GM21723 (cell line): ENCODE data around the gene NUDT1.

ENCODE experiments used
- ATAC-seq: cut with Tn5 transposase; IDR thresholded peaks from one replicate; pipeline ENCODE4 v1.9.1; 2021; ENCODE audit warnings: mild to moderate bottlenecking, moderate library complexity; ENCODE audit not compliant: unreplicated experiment

NUDT1 gene

DNA sequence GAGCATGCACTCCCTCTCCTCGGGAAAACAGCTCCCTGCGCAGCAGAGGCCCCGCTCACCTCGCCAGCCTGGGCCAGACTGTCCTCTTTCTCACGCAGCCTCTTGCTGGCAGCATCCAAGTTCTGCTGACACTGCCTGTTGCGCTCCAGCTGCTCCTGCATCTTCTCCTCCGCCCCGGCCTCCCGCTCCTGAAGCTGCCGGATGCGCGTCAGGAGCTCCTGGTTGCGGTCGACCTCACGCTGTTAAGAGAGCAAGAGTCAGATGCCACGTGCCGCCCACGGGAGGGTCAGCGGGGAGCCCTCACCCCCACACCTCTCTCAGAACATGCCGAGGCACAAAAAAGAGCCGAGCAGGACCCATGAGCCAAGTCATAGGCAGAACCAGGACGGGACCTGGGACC, 19.5 kb upstream of the NUDT1 start:
- no peak for ATAC-seq

DNA sequence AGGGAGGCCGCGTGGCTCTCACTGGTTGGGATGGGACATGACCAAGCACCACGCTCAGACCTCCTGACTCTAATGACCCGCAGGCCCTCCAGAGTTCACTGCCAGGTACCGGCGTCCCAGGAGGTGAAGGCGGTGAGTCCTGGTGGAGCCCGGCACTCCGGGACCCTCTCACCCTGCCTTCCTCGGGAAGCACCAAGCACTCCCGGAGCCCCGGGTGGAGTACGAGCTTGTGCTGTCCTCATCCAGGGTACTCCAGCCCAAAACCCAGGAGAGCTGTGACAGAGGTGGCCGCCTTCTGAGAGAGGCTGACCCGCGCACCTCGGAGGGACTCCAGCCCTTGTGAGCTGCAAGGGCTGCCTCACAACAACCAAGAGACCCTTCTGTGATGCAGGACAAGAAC, 18.7 kb upstream of the NUDT1 start:
- no peak for ATAC-seq

DNA sequence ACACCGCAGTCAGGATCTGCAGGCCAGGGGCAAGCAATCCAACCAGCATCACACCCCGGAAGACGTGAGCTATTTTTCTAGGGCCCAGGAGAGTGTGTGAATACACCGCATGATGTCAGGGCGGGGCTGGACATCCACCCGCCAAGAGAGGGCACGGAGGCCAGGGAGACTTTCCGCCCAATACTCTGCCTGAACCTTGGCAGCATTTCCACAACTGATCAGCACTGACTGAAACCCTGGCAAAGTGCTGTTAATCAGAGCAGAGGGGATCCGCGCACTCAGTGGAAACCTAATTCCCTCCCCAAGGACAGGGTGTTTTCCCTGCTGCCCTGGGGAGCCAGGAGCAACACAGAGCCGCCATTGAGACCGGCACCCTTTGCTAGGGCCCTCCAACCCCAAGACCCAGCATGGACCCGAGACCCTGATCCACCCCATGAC, 17.5 kb upstream of the NUDT1 start:
- no peak for ATAC-seq

DNA sequence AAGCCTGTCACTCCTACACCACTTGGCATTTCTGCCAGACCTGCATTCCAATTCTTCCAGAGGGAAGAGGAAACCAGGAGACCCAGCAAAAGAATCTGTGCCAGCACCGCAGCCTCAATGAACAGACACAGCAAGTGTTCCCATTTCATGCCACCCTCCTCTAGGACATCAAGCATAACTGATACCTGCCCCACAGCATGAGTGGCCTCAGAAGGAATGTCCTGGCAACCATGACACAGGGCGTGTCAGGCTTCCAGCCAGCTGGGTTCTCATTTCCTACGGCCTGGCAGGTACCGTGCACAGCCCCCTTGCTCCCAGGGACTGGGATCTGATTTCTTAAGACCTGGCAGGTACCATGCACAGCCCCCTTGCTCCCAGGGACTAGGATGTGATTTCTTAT, 17.1 kb upstream of the NUDT1 start:
- no peak for ATAC-seq

DNA sequence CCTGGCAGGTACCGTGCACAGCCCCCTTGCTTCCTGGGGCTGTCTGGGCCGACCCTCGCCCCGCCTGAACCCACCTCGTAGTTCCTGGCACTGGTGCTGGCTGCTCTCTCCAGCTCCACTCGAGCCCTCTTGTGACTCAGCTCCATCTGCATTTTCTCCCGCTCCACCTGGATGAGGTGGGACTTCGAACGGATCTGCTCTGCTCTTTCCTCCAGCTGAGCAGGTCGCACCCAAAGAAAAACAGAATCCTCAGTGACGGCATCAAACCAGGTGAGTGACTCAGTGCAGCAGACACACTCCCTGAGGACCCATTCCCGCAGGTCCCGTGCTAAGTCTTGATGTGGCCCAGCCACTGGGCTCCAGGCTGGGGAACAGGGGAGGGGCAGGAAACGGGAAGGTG, 16.7 kb upstream of the NUDT1 start:
- ATAC-seq: no peak

DNA sequence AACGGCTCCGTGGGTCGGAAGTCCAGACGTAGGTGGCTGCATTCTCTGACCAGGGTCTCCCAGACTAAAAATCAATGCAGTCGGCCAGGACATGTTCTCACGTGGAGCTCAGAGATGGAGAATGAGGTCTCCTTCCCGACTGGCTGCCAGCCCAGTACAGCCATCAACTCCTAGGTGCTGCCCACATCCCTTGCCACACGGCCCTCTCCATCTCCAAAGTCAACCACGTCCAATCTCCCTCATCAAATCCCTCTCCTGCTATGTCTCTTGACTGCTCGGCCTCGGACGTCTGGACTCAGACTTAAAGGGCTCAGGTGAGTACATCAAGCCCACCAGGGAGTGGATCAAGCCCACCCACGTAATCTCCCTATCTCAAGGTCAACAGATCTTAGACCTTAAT, 16.2 kb upstream of the NUDT1 start:
- ATAC-seq: no peak

DNA sequence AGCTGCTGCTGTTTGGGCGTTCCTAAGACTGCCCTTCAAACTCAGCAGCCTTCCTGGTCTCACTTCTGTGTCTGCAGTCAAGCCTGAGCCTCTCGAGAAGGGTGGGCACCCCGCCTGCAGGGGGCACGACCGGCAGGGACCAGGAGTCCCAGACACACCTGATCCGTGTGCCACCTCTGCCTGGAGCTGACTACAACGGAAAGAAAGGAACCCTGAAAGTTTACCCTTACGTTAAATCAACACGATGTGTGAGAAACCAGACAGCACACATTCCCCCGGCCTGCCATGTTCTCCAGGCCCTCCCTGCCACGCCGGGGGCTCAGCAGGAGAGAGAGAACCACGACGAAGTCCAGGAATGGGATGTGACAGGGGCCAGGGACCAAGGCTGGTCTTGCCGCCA, 14.3 kb upstream of the NUDT1 start:
- no peak for ATAC-seq

DNA sequence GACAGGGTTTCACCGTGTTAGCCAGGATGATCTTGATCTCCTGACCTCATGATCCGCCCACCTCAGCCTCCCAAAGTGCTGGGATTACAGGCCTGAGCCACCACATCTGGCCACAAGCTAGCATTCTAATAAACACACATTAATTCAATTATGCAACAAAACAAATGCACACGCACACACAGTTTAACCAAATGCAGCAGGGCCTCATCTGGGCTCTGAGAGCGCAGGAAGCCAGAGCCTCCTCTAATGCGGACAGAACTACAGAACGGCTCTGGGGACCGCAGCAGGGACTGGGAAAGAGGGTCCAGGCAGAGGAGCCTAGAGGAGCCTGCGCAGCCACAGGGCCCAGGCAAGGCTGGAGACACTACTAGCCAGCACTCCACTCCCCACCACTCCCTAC, 13.1 kb upstream of the NUDT1 start:
- ATAC-seq: no peak

DNA sequence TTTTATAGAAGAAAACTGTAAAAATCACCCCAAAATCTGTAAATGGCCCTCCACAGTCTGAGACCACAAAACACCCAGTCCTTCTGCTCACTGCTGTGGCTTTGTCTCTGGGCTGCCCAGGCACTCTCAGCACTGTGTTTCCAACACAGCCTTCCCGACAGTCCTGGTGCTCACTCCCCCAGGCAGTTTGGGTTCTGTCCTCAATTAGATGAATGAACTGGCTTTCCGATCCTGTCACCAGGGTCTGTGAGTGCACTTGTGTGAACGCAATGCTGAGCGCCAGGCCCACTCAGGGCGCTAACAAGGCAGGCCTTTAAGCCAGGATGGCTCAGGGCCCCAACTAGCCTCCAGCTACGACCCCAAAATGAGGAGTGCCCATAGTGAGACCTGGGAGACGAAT, 12.6 kb upstream of the NUDT1 start:
- no peak for ATAC-seq

DNA sequence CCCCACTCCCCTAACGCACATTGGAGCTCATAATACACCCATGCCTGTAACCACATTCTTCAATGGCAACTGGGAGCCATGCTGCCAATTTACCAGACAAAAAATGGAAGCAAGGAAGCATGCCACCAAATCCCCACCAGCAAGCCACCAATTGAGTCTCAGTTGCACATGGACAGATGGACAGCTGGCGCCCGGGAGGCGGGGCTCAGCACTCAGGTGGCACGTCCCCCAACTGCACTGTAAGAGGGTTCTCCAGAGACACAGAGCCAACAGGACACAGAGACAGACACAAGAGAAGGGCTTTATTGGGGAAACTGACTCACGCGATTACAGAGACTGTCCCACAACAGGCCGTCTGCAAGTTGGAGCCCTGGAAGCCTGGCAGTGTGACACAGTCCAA, 11.8 kb upstream of the NUDT1 start:
- ATAC-seq: no peak

DNA sequence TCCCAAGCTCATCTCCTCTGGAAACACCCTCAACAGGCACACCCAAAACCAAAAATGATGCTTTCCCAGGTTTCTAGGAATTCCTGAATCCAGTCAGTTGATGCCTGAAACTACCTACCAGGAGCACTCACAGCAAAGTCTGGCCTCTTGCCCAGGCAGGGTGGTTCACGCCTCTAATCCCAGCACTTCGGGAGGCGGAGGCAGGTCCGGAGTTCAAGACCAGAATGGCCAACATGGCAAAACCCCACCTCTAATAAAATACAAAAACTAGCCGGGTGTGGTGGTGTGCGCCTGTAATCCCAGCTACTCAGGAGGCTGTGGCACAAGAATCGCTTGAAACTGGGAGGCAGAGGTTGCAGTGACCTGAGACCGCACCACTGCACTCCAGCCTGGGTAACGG, 11.1 kb upstream of the NUDT1 start:
- ATAC-seq: no peak

DNA sequence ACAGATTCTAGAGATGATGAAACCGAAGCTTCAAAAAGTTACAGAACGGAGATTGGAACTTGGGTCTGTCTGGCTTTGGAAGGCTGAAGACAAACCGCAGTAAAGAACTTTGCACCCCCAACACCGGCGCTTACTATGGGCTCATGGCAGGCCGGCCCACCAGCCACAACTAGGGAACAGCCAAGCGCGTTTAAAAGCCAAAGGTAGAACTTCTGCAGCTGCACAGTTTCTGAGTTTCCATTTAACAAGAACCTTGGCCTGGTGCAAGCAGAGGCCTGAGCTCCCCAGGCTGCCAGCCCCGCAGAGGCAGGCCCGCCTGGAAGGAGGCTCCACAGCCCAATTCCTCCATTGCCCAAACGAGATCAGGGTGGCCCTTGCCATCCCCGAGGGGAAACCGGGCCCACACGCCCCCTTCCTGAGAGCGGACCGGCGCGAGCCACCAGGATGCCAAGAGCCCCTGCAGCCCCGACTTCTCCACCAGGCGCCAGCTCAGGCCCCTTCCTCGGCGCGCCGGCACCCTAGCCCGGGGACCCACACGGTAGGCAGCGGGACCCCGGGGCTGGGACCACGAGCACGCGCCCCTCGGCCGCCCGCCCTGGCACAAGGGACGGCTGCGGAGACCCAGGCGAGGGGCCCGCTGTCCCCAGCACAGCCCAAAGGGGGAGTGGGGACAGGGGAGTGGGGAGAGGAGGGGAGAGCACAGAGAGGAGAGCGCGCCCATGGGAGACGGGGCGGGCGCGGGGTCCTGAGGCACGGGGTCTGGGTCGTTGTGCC, 9.8 kb upstream of the NUDT1 start:
- ATAC-seq: peak; percentile 30

DNA sequence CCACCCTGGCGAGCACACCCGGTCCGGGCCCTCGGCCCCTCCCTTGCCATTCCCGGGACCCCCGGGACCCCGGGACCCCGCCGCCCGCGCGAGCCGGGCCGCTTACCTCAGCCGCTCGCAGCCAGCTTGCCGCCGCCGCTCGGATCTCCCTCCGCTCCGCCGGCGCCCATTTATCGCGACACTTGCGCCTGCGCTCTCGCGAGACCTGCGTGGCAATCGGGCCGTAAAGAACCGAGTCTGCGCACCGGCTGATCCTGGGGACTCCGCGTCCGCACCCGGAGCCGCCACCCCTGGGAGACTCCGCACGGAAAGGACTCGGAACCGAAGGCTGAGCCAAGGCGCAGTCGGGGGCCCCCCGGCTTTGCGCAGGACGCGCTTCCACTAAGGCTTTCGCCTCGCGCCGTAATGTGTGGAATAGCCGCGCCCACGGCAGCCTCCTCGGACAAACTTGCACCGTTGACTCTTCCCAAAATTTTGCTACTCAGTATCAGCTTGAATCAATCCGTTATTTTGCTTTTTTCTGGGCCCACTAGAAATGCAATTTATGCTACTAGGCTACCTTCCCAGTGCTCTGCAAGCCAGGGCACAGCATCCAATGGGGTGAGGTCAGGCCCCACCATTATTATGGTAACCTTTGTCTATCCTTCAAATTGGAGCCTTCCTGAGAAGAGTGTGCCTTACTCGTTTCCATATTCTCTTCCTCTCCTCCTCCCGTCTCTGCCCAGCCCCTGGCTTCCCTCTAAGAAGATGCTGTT, 9.1 kb upstream of the NUDT1 start, which contains the start of gene MAD1L1:
Gene MAD1L1 (minus strand): TSS at position 180 of the 755 bp plus-strand sequence. CDS start 2,812 bp downstream, outside the sequence.
- ATAC-seq: peak; percentile 69

DNA sequence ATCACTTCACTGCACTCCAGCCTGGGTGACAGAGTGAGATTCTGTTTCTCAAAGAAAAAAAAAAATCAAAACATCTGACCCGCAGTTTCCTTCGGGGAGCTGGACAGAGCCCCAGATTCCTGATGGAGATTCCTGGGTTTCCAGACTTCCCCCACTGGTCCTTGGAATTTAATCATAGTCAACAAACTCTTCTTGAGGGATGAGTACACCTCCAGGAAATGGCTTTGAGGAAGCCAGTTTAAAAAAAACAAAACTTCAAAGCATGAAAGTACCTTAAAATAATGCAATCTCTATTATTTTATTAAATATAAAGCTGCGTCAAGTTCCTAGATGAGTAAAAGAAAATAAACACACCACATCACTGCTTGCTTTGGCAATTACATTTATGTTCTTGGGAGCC, 8.1 kb upstream of the NUDT1 start:
- ATAC-seq: no peak

DNA sequence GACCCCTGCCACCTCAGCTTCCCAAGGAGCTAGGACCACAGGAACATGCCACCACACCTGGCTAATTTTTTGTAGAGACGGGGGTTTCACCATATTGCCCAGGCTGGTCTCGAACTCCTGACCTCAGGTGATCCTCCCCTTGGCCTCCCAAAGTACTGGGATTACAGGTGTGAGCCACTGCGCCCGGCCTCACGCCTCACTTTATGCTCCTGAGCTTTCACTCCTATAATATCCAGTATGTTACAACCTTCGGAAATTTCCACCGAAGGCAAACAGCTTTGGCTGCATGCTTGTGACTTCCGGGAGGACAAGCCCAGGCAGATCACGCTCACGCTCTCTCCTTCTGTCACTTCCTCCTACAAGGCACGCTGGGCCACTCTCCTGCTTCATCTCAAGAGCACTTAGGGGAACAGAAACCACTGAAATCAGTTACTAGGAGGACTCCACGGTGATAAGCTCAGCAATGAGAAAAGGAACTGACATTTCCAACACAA, 4.9 kb upstream of the NUDT1 start:
- peak; percentile 58 for ATAC-seq

DNA sequence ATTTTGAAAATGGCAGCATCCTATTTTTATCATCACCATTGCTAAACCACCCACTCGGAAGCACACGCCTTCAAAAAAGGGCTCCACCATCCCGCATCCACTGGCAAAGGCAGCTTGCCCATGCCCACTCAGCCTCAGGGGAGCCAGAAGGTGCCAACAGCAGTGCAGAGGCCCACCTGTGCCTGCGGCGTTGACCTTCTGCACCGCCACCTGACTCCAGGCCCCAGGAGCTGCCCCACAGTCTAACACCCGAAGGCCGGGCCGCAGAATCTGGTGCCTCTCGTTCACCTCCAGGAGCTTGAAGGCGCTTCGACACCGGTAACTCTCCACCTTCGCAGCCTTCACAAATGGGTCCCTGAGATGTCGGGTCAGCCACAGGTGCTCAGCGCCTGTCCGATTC, 2.8 kb upstream of the NUDT1 start:
- no peak for ATAC-seq

DNA sequence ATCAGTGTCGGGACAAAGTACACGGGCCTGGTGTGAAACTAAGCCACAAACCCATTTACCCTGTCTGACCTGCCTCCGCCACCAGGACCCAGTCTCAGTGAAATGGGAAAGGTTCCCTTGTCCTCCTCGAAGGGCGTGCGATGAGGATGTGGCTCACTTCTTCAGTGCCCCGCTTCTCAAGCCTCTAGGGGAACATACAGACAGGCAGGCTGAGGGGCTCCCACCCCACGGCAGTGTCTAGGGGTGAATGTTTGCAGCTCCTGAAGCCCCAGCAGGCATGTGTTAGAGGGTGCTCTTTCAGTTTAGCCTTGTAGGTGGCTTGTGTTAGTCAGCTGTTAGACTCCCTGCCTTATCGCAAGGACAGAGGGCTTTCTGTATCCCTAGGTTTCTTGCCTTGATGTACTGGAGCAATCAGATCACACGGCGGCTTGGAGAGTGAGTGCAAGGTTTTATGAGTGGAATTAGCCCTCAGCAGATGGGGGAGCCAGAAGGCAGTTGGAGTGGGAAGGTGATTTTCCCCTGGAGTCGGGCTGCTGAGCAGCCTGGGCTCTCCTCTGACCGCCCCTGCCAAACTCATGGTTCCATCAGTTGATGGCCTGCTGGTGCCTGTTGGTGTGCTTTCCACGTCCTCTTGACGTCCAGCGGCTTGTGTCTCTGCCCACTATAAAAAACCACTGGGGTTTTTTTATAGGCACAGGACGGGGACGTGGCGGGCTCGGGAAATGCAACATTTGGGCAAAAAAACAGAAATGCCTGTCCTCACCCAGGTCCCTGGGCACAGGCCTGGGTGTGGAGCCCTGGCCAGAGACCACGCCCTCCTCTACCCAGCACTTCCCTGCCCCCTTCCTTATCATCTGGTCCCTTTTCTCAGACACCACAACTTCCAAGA, 759 bp downstream of the NUDT1 start:
- peak; percentile 21 for ATAC-seq

DNA sequence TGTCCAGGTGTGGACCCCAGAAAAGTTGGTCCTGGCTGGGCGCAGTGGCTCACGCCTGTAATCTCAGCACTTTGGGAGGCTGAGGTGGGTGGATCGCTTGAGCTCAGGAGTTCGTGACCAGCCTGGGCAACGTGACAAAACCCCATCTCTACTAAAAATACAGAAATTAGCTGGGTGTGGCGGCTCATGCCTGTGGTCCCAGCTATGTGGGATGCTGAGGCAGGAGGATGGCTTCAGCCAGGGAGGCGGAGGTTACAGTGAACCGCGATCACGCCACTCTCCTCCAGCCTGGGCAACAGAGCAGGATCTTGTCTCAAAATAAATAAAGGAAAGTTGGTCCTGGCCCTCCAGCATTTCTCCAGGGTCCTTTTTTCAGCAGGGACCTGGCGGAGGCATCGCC, 1.4 kb downstream of the NUDT1 start:
- no peak for ATAC-seq

DNA sequence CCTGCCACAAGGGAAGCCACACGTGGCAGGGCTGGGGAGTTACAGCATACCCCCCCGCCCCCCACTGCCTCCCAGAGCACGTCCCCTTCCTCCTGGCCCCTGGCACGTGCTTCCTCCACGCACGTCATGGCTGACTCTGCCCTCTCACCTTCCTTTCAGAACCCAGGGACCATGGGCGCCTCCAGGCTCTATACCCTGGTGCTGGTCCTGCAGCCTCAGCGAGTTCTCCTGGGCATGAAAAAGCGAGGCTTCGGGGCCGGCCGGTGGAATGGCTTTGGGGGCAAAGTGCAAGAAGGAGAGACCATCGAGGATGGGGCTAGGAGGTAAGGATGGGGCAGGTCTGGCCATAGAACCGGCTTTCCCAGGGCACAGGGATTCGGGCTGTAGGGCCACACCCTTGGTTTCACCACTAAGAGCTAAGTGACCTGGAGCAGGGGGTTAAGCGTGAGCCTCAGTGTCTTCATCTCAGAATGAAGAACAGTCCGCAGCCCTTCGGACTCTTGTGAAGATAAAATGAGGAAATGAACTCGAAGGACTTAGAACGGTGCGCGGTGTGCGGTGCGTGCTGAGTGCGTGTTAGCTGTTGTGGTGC, 2.5 kb downstream of the NUDT1 start:
- ATAC-seq: no peak

DNA sequence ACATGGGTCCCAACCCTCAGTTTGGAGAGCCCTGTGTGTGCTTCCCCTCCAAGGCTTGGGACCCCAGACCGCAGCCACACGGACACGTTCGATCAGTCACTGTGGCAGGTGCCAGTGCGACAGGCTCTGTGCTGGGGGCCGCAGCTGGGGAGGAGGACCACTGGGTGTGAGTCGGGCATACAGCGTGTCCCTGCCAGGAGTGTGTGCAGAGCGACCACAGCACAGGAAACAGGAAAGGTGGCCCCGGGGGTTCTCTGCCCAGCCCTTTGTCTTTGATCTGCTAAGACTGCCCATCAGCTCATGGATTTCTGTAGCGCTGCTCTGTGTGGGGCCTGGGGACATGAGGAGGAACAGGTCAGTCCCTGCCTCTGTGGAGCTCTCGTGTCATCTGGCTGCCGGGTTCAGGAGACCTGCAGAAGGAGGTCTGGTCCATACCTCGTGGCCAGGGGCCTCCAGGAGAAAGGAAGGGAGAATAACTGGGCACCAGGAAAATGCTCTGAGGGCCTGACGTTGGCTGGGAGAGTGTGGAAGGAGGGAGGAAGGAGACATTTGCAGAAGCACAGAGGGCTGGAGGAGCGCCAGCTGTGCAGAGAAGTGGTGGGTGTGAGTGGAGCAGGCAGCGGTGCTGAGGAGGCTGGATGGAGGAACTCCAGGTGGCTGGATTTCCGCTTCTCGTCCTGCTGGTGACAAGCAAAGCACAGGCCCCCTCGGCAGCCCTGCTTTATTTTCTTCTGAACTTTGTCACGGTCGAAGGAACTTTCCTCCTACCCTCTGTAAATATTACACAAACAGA, 4.1 kb downstream of the NUDT1 start:
- ATAC-seq: no peak
